ENCODE results near the gene MMP14.
"Not testable (repeated sequence)": the region's sequence is repeated elsewhere in the genome, so short reads cannot be mapped to it uniquely, and the experiment has no call there.

MMP14 gene

GRCh38 chr14:22842211-22843122 lies 6.1 kb downstream of the MMP14 start:
- DNase-seq: no peak

GRCh38 chr14:22843123-22843925 lies 6.9 kb downstream of the MMP14 start:
- no peak for DNase-seq

DNA sequence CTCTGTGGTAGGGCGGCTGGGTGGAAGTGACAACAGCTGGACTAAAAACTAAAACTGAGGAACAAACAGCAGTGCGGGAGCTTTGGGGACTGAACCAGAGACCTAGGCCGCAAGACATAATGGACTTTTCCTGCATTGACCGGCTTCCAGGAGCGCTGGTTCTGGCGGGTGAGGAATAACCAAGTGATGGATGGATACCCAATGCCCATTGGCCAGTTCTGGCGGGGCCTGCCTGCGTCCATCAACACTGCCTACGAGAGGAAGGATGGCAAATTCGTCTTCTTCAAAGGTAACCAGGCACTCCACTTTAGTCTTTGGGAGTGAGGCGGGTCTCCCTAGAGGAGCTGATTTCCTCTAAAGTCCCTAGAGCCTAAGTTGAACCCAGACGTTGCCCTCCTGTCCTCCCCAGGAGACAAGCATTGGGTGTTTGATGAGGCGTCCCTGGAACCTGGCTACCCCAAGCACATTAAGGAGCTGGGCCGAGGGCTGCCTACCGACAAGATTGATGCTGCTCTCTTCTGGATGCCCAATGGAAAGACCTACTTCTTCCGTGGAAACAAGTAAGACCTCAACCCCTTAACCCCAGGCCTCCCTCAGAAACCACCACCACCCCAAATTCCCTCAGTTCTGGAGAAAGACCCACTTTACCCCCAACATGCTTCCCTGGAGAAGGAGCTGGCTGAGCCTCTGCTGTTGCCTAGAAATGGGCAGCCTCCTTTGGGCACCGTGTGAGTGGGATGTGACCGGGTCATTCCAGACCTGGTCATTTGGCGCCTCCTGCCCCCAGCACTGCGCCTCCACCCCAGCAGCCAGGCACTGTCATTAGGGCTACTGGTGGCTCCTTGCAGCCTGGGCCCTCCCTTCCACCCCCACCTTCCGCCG lies 8.1 kb downstream of the MMP14 start:
- DNase-seq: no peak

- DNase-seq: no peak
Observed at GRCh38 chr14:22845103-22845394, 8.7 kb downstream of the MMP14 start.

- DNase-seq: no peak
Observed at GRCh38 chr14:22845821-22846625, 9.6 kb downstream of the MMP14 start.

GRCh38 chr14:22846811-22847307 lies 10.5 kb downstream of the MMP14 start:
- no peak for DNase-seq

- DNase-seq: no peak
Observed at GRCh38 chr14:22847661-22848341, 11.4 kb downstream of the MMP14 start.

DNA sequence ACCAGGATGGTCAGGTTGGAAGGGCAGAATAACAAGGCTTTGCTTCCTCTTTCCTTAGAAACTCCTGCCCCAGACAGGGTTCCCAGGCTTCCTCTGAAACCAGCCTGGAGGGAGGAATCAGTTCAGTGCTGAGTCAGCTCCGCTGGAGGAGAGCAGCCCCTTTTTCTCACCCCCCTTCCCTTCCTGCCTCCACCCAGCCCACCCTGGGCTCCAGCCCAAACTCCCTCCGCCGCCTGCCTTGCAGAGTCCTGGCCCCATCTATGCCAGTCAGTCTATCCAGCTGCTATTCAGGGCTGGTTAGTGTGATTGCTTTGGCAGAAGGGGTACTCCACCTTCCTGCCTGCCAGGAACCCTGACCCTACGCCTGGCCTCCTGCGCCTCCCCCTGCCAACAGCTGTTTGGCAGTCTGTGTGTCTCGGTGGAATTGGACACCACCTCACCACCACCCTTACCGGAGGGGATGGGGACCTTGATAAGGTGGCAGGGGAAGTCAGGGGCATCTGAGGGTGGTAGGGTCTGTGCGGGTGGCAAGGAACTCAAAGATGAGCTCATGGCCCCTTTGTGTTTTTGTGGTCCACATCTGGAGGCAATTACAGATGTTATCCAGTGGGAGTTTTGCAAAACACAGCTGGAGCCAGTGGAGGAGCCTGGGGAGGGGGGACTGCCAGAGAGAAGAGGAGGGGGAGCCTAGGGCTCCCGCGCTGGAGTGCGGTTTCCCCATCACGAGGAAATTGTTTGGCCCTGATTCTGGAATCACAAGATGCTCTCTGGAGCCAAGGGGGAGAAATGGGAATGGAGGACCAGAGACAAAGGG lies 12.2 kb downstream of the MMP14 start:
- no peak for DNase-seq

DNA sequence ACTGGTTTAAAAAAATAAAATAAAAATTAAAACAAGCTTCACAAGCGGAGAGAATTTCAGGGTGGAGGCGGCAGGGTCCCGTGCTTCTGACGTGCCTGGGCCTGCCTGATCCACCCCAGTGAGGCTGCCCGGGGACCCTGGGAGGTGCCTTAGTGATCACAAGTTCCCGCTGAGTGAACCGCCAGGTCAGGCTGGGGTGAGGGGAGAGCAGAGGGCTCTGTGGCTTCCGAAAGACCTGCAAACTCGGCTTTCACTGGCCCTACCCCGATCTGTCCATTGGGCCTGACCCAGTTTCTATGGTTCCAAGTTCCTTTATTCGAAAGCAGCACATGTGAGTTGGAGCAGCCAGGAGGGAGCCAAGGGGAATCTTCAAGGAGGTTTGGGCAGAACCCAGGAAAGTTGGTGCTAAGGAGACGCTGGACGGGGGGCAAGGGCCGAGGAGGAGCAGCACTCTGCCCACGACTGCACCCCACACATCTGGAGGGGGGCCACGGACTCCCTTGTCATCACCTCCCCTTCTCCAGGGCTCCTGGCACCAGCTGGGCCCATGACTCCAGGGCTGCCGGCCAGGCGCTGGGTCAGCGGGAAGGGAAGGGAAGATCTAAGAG lies 12.9 kb downstream of the MMP14 start:
- no peak for DNase-seq

DNA sequence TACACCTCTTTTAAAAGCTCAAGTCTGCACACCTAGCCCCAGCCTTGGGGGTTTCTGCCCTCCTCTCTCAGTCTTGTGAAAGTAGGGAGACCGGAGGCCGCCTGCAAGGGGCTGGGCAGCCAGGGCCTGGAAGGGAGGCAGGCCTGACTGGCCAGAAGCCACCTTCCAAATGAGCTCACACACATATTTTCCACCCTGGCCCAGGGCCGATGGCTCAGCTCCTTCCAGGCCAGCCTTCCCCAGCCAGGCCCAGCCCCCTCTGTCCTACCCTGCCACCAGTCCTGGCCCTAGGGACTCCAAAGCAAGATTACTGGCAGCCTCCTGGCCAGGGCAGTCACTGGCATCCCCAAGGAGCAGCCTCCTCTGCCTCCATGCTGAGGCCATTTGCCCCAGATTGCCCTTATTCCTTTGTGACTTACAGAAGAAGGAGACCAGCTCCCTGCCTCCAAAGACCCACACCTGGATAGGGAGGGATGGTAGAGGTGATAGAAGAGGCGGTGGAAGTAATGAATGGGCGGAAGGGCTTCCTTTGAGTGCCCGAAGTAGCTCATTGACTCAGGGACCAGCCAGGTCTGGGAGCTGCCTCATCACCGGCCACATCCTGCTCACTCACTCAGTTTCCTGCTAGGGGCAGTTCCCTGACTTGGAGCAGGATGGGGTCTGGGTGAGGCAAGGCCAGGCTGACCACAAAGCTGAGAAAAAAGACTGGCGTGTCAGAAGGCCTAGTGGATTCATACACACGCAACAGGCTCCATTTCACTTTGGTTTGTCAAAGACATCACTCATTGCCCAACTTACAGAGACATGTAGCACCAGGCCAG lies 14.8 kb downstream of the MMP14 start:
- no peak for DNase-seq

DNA sequence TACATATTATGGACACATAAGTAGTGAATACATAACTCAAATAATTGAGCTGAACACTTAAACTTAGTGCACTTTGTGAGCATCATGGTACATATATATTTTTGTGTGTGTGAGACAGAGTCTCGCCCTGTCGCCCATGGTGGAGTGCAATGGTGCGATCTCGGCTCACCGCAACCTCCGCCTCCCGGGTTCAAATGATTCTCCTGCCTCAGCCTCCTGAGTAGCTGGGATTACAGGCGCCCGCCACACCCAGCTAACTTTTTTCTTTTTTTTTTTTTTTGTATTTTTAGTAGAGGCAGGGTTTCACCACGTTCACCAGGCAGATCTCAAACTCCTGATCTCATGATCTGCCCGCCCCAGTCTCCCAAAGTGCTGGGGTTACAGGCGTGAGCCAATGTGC lies 15.8 kb downstream of the MMP14 start:
- not testable (repeated sequence) for DNase-seq

GRCh38 chr14:22852599-22852939 lies 16.2 kb downstream of the MMP14 start:
- DNase-seq: no peak

DNA sequence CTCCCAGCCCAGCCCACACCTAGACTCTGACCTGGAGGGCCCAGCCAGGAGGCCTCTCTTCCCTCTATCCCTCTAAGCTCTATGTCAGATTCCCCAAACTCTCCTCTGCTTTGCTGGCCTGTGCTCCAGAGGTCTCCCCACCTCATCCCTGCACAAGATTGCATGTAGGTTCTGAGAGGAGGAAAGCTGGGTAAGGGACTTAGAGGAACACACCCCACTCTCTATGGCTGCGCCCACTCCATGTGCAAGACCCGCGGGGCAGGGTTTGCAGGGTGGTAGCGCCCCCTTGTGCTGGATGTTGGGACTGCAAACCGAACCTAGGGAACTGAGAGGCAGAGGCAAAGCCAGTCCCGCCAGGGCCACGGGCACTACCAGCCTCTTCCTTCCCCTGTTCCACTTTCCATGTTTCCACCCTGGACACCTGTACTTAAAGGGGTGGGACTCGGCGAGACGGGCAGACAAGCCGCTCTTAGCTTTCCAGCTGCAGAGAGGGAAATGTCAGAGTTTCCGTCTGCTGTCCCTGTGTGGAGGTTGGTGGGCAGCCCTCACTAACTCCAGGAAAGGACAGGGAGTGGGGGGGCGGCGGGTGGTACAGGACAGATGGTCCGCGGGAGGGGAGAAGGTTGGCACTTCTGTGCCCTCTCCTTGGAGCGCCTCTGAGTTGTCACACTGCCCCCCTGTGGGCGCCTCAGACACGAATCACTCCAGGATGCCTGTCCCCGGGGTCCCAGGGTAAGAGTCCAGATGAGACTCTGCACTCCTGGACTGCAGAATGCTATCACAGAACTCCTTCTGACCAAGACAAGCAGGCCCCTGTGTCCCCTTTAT lies 16.8 kb downstream of the MMP14 start:
- DNase-seq: peak; percentile 76

DNA sequence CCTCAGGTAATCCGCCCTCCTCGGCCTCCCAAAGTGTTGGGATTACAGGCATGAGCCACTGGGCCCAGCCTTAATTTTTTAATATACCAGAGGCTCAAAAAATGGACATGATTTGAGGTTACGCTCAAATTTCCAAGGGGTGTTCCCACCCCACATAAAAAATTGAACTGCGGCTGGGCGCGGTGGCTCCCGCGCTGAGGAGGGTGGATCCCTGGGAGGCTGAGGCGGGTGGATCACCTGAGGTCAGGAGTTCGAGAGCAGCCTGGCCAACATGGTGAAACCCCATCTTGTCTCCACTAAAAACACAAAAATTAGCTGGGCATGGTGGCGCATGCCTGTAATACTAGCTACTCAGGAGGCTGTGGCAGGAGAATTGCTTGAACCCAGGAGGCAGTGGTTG lies 17.9 kb downstream of the MMP14 start:
- DNase-seq: not testable (repeated sequence)

DNA sequence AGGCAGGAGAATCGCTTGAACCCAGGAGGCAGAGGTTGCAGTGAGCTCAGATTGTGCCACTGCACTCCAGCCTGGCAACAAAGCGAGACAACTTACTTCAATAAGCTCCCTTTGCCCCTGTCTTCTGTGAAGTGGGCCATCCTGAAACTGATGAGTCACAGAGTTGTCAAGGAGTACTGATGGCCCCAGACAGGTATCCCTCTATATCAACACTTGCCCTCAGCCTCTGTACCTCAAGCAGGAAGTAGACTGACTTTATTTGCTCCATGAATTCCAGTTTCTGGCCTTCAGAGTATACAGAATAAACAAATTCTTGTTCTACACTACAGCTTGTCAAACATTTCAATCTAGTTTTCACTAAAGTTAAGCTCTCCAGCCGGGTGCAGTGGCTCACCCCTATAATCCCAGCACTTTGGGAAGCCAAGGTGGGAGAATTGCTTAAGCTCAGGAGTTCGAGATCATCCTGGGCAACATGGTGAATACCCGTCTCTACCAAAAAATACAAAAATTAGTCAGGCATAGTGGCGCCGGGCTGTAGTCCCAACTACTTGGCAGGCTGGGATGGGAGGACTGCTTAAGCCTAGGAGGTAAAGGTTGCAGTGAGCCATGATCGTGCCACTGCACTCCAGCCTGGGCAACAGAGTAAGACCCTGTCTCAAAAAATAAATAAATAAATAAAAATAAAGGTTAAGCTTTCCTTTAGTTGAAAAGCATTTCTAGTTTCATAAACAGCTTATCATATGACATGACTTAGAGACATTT lies 18.8 kb downstream of the MMP14 start:
- no peak for DNase-seq

DNA sequence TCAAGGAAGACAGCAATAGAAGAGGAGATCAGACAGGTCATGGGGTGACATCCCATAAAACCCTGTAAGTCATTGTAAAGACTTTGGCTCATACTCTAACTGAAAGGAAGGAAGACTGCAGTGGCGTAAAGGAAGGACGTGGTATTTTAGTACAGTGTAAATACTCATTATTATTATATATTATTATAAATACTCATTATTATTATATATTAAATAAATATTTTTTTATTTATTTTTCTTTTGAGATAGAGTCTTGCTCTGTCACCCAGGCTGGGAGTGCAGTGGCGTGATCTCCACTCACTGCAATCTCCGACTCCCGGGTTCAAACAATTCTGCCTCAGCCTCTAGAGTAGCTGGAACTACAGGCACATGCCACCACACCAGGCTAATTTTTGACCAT lies 20.0 kb downstream of the MMP14 start:
- no peak for DNase-seq

GRCh38 chr14:22860377-22860776 lies 24.0 kb downstream of the MMP14 start:
- DNase-seq: not testable (repeated sequence)

- DNase-seq: no peak
Observed at GRCh38 chr14:22861651-22862050, 25.3 kb downstream of the MMP14 start.
